Left ventricle myocardium inferior (tissue), 1 donor: Measurements from ENCODE around the gene MAJIN. TPM values are rescaled to one million over a fixed set of nuclear protein-coding genes. Genes with fewer than 3 reads are reported as not detected.
A peak's percentile ranks its signal among the peaks of the same experiment; 100 is the strongest.

Experiments
- DNase-seq: peaks from one replicate; pipeline ENCODE4 v3.0.0-alpha.2; 2020
- H3K27ac ChIP-seq: fragments of 200-600 bp; replicated peaks from 2 replicates; pipeline ENCODE4 v1.8.0; 2021
- H3K27me3 ChIP-seq: fragments of 200-600 bp; 2 replicates; pipeline ENCODE4 v1.8.0; 2021; ENCODE audit warnings: low read depth
- H3K36me3 ChIP-seq: fragments of 200-600 bp; 2 replicates; pipeline ENCODE4 v1.8.0; 2021
- H3K4me1 ChIP-seq: fragments of 200-600 bp; 2 replicates; pipeline ENCODE4 v1.8.0; 2021
- H3K4me3 ChIP-seq: fragments of 200-600 bp; 2 replicates; pipeline ENCODE4 v1.8.0; 2021; ENCODE audit warnings: mild to moderate bottlenecking, moderate library complexity
- H3K9me3 ChIP-seq: fragments of 200-600 bp; replicated peaks from 2 replicates; pipeline ENCODE4 v1.8.0; 2021
- CTCF ChIP-seq: fragments of 200-600 bp; IDR thresholded peaks from 2 replicates; pipeline ENCODE4 v1.8.0; 2021; ENCODE audit warnings: antibody characterized with exemption, mild to moderate bottlenecking, borderline replicate concordance
- intact Hi-C: fragments of 100-400 bp; cut with micrococcal nuclease; formaldehyde crosslinking; loops from one replicate; pipeline ENCODE4 v1.11.0; 2022
- long read RNA-seq: library from polyadenylated mRNA; unstranded; transcript quantifications from one replicate; pipeline ENCODE4 v2.0.0, GENCODE V29; 2021
- total RNA-seq: library from RNA; stranded (reverse); fragmentation: NEBNext Ultra II Directional; extraction: Animal tissue kit (Norgen Biotek cat#: 25700); gene quantifications from one replicate; pipeline ENCODE4 v1.2.1, GENCODE V29; 2021
- donor health status: DM: no; HTN: yes; CAD: no; lungs with severe emphysema.

Gene MAJIN
- total RNA-seq: not detected
- long read RNA-seq: 0 reads

GRCh38 chr11:64971421-64972233 lies at the start of gene MAJIN:
Gene MAJIN (minus strand): TSS chr11:64972108. CDS start chr11:64959405, 12,703 bp downstream.
- H3K4me1 ChIP-seq: peaks cover 15% of the 10 kb centered on the region
- DNase-seq: peak; percentile 88
- peak within 1 kb of the TSS; percentile 67 for H3K4me3 ChIP-seq
- H3K36me3 ChIP-seq: no peaks in the 10 kb centered on the region
- no peak for TF ChIP-seq CTCF
- no peaks in the 10 kb centered on the region for H3K9me3 ChIP-seq
- intact Hi-C loops: no loop called here
- peaks cover 13% of the 10 kb centered on the region for H3K27me3 ChIP-seq
- peak within 1 kb of the TSS; percentile 71 for H3K27ac ChIP-seq

- no peaks in the 10 kb centered on the region for H3K27me3 ChIP-seq
- DNase-seq: no peak
- H3K4me3 ChIP-seq: no peak overlapping the region
- TF ChIP-seq CTCF: no peak
- peaks cover 7% of the 10 kb centered on the region for H3K4me1 ChIP-seq
- H3K9me3 ChIP-seq: no peaks in the 10 kb centered on the region
- H3K27ac ChIP-seq: no peak overlapping the region
- peaks cover 42% of the 10 kb centered on the region for H3K36me3 ChIP-seq
- intact Hi-C loops: no loop called here
Measured at GRCh38 chr11:65021509-65021908, 49.6 kb upstream of the MAJIN start.

- H3K4me1 ChIP-seq: peaks cover 7% of the 10 kb centered on the region
- no peak for TF ChIP-seq CTCF
- intact Hi-C loops: no loop called here
- H3K4me3 ChIP-seq: no peak overlapping the region
- DNase-seq: no peak
- no peaks in the 10 kb centered on the region for H3K27me3 ChIP-seq
- H3K9me3 ChIP-seq: no peaks in the 10 kb centered on the region
- H3K27ac ChIP-seq: no peak overlapping the region
- peaks cover 42% of the 10 kb centered on the region for H3K36me3 ChIP-seq
Measured at GRCh38 chr11:65021003-65021402, 49.1 kb upstream of the MAJIN start.

GRCh38 chr11:65019824-65020223 lies 47.9 kb upstream of the MAJIN start:
- H3K9me3 ChIP-seq: no peaks in the 10 kb centered on the region
- no peak for TF ChIP-seq CTCF
- intact Hi-C loops: no loop called here
- no peaks in the 10 kb centered on the region for H3K27me3 ChIP-seq
- H3K36me3 ChIP-seq: peaks cover 42% of the 10 kb centered on the region
- no peak overlapping the region for H3K4me3 ChIP-seq
- DNase-seq: no peak
- peaks cover 18% of the 10 kb centered on the region for H3K4me1 ChIP-seq
- no peak overlapping the region for H3K27ac ChIP-seq

- Histone ChIP-seq H3K36me3 (peaks cover 42% of the 10 kb centered on the region), H3K4me1 (peaks cover 31% of the 10 kb centered on the region), H3K27ac (no peak overlapping the region), H3K4me3 (no peak overlapping the region), H3K27me3 (no peaks in the 10 kb centered on the region), H3K9me3 (no peaks in the 10 kb centered on the region)
- intact Hi-C loops: no loop called here
- no peak for TF ChIP-seq CTCF
- DNase-seq: no peak
Measured at GRCh38 chr11:65017937-65018336, 46.0 kb upstream of the MAJIN start.
